SK-N-SH (cell line): ENCODE measurements around the gene RNF126. TPM values are rescaled to one million over a fixed set of nuclear protein-coding genes. Genes with fewer than 3 reads are reported as not detected.
"Not testable (repeated sequence)": the region's sequence is repeated elsewhere in the genome, so short reads cannot be mapped to it uniquely, and the experiment has no call there.

Source experiments
- CTCF ChIA-PET: fragments of 300-600, 350-600 bp; formaldehyde crosslinking; extraction: SDS; loops from one replicate; lab custom pipeline; 2021; lab: Yijun Ruan, JAX
- POLR2A ChIA-PET: fragments of 350-600 bp; sonication (Branson Sonifier 250); formaldehyde crosslinking; extraction: SDS; loops from one replicate; lab custom pipeline; 2020; ENCODE audit warnings: antibody characterized with exemption, inconsistent platforms; lab: Yijun Ruan, JAX
- DNase-seq: peaks from one replicate; pipeline ENCODE4 v3.0.0; 2012
- H2AFZ ChIP-seq: fragments of 200-600 bp; sonication (generic); 2 replicates; pipeline ENCODE4 v1.8.1; 2016; ENCODE audit warnings: antibody characterized with exemption, mild to moderate bottlenecking, low read depth
- H3F3A ChIP-seq: fragments of 200-600 bp; sonication (generic); replicated peaks from 2 replicates; pipeline ENCODE3; 2016; ENCODE audit warnings: antibody characterized with exemption, mild to moderate bottlenecking; ENCODE audit not compliant: insufficient read depth
- H3K27ac ChIP-seq, 2 experiments: fragments of 200-500 bp in 1 of 2; fragments of 200-600 bp in 1 of 2; sonication (Bioruptor generic) in 1 of 2; sonication (generic), shearing (Covaris generic) in 1 of 2; 2 replicates each; pipeline versions ENCODE4 v1.5.1 to v1.6.1; 2014 to 2016; ENCODE audit warnings: low read depth in 2 of 2, inconsistent platforms in 1 of 2, low read length in 1 of 2, mild to moderate bottlenecking in 1 of 2, mixed read lengths in 1 of 2
- H3K27me3 ChIP-seq: fragments of 200-600 bp; sonication (generic), shearing (Covaris generic); 2 replicates; pipeline ENCODE4 v1.6.1; 2016; ENCODE audit warnings: mixed run types; ENCODE audit not compliant: insufficient read depth
- H3K36me3 ChIP-seq, 2 experiments: fragments of 200-500 bp in 1 of 2; fragments of 200-600 bp in 1 of 2; sonication (Bioruptor generic) in 1 of 2; sonication (generic) in 1 of 2; replicated peaks in 1 of 2; 2 replicates each; pipeline versions ENCODE3 to v1.5.1; 2014 to 2016; ENCODE audit warnings: low read length in 1 of 2, mild to moderate bottlenecking in 1 of 2; ENCODE audit not compliant: insufficient read depth in 2 of 2, control insufficient read depth in 1 of 2
- H3K4me1 ChIP-seq, 2 experiments: fragments of 200-500 bp in 1 of 2; fragments of 200-600 bp in 1 of 2; sonication (Bioruptor generic) in 1 of 2; sonication (generic), shearing (Covaris generic) in 1 of 2; 2 replicates each; pipeline versions ENCODE4 v1.5.1 to v1.6.1; 2014 to 2016; ENCODE audit warnings: low read depth in 1 of 2, low read length in 1 of 2, mixed run types in 1 of 2; ENCODE audit not compliant: insufficient read depth in 2 of 2, control insufficient read depth in 1 of 2
- H3K4me2 ChIP-seq: fragments of 200-600 bp; sonication (generic), shearing (Covaris generic); 2 replicates; pipeline ENCODE4 v1.6.1; 2017; ENCODE audit warnings: mixed run types
- H3K4me3 ChIP-seq, 2 experiments: fragments of 200-500 bp in 1 of 2; fragments of 200-600 bp in 1 of 2; sonication (Bioruptor generic) in 1 of 2; sonication (generic), shearing (Covaris generic) in 1 of 2; 2 replicates each; pipeline versions ENCODE4 v1.5.1 to v1.8.1; 2014 to 2016; ENCODE audit warnings: low read depth in 2 of 2, inconsistent platforms in 1 of 2, low read length in 1 of 2, mild to moderate bottlenecking in 1 of 2, mixed read lengths in 1 of 2, moderate library complexity in 1 of 2
- H3K79me2 ChIP-seq: fragments of 200-600 bp; sonication (generic); 2 replicates; pipeline ENCODE4 v1.8.1; 2017; ENCODE audit warnings: mild to moderate bottlenecking; ENCODE audit not compliant: insufficient read depth
- H3K9ac ChIP-seq: fragments of 200-600 bp; sonication (generic); 2 replicates; pipeline ENCODE4 v1.6.1; 2017; ENCODE audit warnings: mixed run types
- H3K9me2 ChIP-seq: fragments of 200-600 bp; sonication (generic); 2 replicates; pipeline ENCODE4 v1.6.1; 2017; ENCODE audit warnings: mixed run types
- H3K9me3 ChIP-seq: fragments of 200-600 bp; sonication (generic); 2 replicates; pipeline ENCODE4 v1.6.1; 2017; ENCODE audit warnings: mixed run types, mild to moderate bottlenecking, moderate library complexity
- H4K20me1 ChIP-seq: fragments of 200-600 bp; sonication (generic); 2 replicates; pipeline ENCODE4 v1.6.1; 2017; ENCODE audit warnings: mild to moderate bottlenecking, mixed run types; ENCODE audit not compliant: insufficient read depth
- EP300 ChIP-seq, 2 experiments: IDR thresholded peaks; 2 replicates each; pipeline versions ENCODE4 v1.4.0 to v1.6.1; 2012; ENCODE audit warnings: borderline replicate concordance in 1 of 2, low read depth in 1 of 2, low read length in 1 of 2
- FOXJ3 ChIP-seq: sonication (generic); formaldehyde crosslinking; IDR thresholded peaks from 2 replicates; pipeline ENCODE4 v1.5.1; 2020; ENCODE audit warnings: mild to moderate bottlenecking, missing genetic modification reagents
- FOXM1 ChIP-seq: IDR thresholded peaks from 2 replicates; pipeline ENCODE4 v1.4.0; 2012; ENCODE audit warnings: low read depth, mild to moderate bottlenecking
- MEF2A ChIP-seq: IDR thresholded peaks from 2 replicates; pipeline ENCODE4 v1.4.0; 2012; ENCODE audit warnings: low read depth, borderline replicate concordance
- RCOR1 ChIP-seq: fragments of 150-350 bp; IDR thresholded peaks from 2 replicates; pipeline ENCODE4 v1.6.1; 2017; ENCODE audit warnings: antibody characterized with exemption, low read length
- SIN3A ChIP-seq: IDR thresholded peaks from 2 replicates; pipeline ENCODE4 v1.6.1; 2012; ENCODE audit warnings: low read depth, mild to moderate bottlenecking, low read length, moderate library complexity, borderline replicate concordance
- SMC3 ChIP-seq: IDR thresholded peaks from 2 replicates; pipeline ENCODE4 v1.6.1; 2012; ENCODE audit warnings: low read depth, low read length, improper control_type of control experiment
- TAF1 ChIP-seq: IDR thresholded peaks from 2 replicates; pipeline ENCODE4 v1.6.1; 2012; ENCODE audit warnings: low read depth, mild to moderate bottlenecking, low read length, moderate library complexity, borderline replicate concordance
- TCF12 ChIP-seq: IDR thresholded peaks from 2 replicates; pipeline ENCODE4 v1.4.0; 2012
- YY1 ChIP-seq: IDR thresholded peaks from 2 replicates; pipeline ENCODE4 v1.4.0; 2012; ENCODE audit warnings: low read depth, mild to moderate bottlenecking
- WGBS: methylation state at CpG from one replicate; pipeline ENCODE4 v1.1.6; 2017; ENCODE audit warnings: low lambda C conversion rate; 5-methylcytosine and 5-hydroxymethylcytosine counted together
- polyA plus RNA-seq, 3 experiments: library from polyadenylated mRNA; depleted of rRNA; stranded (reverse); fragments of >200 nt; gene quantifications; 2 replicates each; pipeline ENCODE4 v1.2.3, GENCODE V29; 2012
- TF ChIP-seq, protein P1 (sequence below): IDR thresholded peaks from 2 replicates; pipeline ENCODE4 v1.4.0; 2012; ENCODE audit warnings: low read depth, borderline replicate concordance
- TF ChIP-seq, protein P2 (sequence below): fragments of 200-600 bp; sonication (generic); IDR thresholded peaks from 2 replicates; pipeline ENCODE4 v1.6.1; 2017; ENCODE audit warnings: antibody characterized with exemption, mild to moderate bottlenecking, moderate library complexity
- TF ChIP-seq, protein P3 (sequence below): IDR thresholded peaks from 2 replicates; pipeline ENCODE4 v1.4.0; 2012; ENCODE audit warnings: low read depth

The RNF126 gene
- polyA plus RNA-seq, 1 of the 3 experiments (the other 2 are of a cell fraction) = 12.9 TPM

DNA sequence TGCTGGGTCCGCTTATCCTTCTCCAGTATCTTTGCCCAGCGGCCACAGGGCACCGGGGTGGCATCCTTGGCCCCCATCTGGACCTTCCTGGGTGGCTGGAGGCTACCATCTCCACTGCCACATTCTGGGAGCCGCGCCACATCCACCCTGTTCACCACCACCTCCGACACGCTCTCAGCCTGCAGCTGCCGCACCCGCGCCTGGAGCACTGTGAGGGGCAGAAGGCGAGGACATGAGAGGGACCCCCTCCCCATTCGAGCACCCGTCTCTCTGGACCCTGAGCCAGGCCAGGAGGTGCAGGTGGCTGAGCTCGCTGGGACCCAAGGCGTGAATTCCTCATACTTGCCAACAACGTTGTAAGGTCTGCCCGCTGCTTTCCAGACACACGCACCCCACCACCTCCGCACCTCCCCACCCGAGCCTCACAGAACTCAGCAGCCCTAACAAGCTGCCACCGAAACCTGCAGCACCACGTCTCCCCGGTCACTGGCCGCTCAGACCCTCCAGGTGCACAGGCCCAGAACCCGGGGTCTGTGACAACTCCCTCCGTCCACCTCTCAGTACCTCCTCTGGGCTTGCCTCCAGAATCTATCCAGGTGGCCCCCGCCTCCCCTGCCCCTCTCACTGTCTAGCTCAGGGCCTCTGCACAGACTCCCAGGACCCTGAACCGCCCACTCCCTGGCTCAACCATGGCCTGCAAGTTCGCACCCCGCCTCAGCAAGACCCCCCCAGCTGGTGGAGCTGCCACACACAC, 32.9 kb downstream of the RNF126 start:
- TF ChIP-seq TAF1 = no peak
- no peak for TF ChIP-seq YY1
- TF ChIP-seq RCOR1 = no peak
- TF ChIP-seq SIN3A = no peak
- no peak for TF ChIP-seq SMC3
- no peak for TF ChIP-seq FOXJ3 (CRISPR knock-in tag)
- no peak for TF ChIP-seq EP300 (IDR thresholded peaks at IDR 0.05; ENCODE audit: borderline replicate concordance in 1 of 2, low read depth in 1 of 2, low read length in 1 of 2)
- no peak for TF ChIP-seq TCF12
- TF ChIP-seq, protein P1, sequence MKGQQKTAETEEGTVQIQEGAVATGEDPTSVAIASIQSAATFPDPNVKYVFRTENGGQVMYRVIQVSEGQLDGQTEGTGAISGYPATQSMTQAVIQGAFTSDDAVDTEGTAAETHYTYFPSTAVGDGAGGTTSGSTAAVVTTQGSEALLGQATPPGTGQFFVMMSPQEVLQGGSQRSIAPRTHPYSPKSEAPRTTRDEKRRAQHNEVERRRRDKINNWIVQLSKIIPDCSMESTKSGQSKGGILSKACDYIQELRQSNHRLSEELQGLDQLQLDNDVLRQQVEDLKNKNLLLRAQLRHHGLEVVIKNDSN = no peak
- TF ChIP-seq MEF2A = no peak
- TF ChIP-seq, protein P2, sequence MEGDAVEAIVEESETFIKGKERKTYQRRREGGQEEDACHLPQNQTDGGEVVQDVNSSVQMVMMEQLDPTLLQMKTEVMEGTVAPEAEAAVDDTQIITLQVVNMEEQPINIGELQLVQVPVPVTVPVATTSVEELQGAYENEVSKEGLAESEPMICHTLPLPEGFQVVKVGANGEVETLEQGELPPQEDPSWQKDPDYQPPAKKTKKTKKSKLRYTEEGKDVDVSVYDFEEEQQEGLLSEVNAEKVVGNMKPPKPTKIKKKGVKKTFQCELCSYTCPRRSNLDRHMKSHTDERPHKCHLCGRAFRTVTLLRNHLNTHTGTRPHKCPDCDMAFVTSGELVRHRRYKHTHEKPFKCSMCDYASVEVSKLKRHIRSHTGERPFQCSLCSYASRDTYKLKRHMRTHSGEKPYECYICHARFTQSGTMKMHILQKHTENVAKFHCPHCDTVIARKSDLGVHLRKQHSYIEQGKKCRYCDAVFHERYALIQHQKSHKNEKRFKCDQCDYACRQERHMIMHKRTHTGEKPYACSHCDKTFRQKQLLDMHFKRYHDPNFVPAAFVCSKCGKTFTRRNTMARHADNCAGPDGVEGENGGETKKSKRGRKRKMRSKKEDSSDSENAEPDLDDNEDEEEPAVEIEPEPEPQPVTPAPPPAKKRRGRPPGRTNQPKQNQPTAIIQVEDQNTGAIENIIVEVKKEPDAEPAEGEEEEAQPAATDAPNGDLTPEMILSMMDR = no peak
- no peak for TF ChIP-seq FOXM1
- TF ChIP-seq, protein P3, sequence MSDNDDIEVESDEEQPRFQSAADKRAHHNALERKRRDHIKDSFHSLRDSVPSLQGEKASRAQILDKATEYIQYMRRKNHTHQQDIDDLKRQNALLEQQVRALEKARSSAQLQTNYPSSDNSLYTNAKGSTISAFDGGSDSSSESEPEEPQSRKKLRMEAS = no peak
- POLR2A ChIA-PET = no interaction called here
- H3K9me3 ChIP-seq = no peaks in the 10 kb centered on the region

DNA sequence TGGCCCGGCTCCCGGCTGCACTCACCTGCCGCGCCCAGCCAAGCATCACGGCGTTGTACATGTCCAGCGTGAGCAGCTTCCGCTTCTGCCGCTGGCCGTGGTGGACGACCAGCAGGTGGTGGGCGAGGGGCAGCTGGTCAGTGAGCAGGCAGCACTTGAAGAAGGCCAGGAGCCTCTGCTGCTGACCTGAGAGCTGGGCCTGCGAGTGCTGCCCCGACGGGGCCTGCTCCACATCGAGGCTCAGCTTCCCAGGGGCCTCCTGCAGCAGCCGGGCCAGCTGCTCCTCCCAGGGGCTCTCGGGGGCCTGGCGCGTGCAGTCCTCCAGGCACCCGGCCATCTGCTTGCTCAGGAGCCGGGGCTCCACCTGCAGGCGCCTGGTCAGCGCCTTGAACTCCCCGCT, 33.5 kb downstream of the RNF126 start:
- H4K20me1 ChIP-seq, POLR2A ChIA-PET, H3K27me3 ChIP-seq, H3K9me3 ChIP-seq, H3K9ac ChIP-seq, H2AFZ ChIP-seq, H3K4me2 ChIP-seq, H3F3A ChIP-seq, H3K4me3 ChIP-seq, H3K36me3 ChIP-seq, H3K9me2 ChIP-seq: not testable (repeated sequence)
- Histone ChIP-seq H3K4me1 (peaks cover 4 to 22% of the 10 kb centered on the region in 2 experiments; a peak in 3 of 4 replicates), H3K27ac (peak overlapping the region in 1 of 2 experiments; percentile 56; a peak in 2 of 4 replicates), H3K79me2 (peaks cover 34% of the 10 kb centered on the region)
- CTCF ChIA-PET = interaction anchor here (1.0 to 3.8 kb wide), 8 partner anchors 12 to 484 kb away, joined by 3 to 24 read pairs (median 4); no protein-coding TSS in a partner anchor
- 83% methylated on average over 24 of the region's 25 CpGs for WGBS
- DNase-seq = peak; percentile 70

More for the DNA sequence above, 32.9 kb downstream of the RNF126 start:
- Histone ChIP-seq H4K20me1 (no peaks in the 10 kb centered on the region), H3K4me1 (peaks cover 4 to 22% of the 10 kb centered on the region in 2 experiments; a peak in 3 of 4 replicates), H3K27me3 (no peaks in the 10 kb centered on the region), H3K27ac (peak overlapping the region in 1 of 2 experiments; percentile 51; a peak in 2 of 4 replicates), H3K4me2 (no peak overlapping the region), H3K9me2 (no peaks in the 10 kb centered on the region), H3K9ac (no peak overlapping the region), H3K36me3 (peaks cover 5 to 8% of the 10 kb centered on the region in 2 experiments), H3K79me2 (peaks cover 34% of the 10 kb centered on the region), H3K4me3 (no peak overlapping the region), H2AFZ (no peak overlapping the region), H3F3A (no peaks in the 10 kb centered on the region)
- CTCF ChIA-PET = interaction anchor here (1.3 to 3.8 kb wide), 5 partner anchors 10 to 104 kb away, joined by 3 to 24 read pairs (median 5); no protein-coding TSS in a partner anchor
- no peak for DNase-seq
- 91% methylated on average over 23 of the region's 30 CpGs for WGBS
